ENCODE measurements around the gene SNX8.

DNA sequence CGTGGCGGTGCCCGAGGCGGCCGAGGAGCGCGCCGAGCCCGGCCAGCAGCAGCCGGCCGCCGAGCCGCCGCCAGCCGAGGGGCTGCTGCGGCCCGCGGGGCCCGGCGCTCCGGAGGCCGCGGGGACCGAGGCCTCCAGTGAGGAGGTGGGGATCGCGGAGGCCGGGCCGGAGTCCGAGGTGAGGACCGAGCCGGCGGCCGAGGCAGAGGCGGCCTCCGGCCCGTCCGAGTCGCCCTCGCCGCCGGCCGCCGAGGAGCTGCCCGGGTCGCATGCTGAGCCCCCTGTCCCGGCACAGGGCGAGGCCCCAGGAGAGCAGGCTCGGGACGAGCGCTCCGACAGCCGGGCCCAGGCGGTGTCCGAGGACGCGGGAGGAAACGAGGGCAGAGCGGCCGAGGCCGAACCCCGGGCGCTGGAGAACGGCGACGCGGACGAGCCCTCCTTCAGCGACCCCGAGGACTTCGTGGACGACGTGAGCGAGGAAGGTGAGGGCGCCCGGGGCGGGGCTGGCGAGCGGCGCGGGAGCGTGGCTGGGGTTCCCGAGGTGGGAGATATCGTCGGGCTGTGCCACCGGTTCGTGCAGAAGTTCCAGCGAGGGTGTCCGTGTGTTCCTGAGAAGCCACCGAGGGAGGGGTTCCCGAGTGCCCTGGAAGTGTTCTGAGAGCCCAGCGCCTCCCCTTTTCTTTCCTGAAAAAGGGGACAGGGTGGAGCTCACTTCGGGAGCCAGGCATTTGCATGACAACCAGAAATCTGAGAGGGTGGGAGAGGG lies 40.9 kb upstream of the SNX8 start:
- TF ChIP-seq SUZ12 (IDR thresholded peaks at IDR 0.05; ENCODE audit: extremely low read depth, insufficient read depth, insufficient read length) = no peak
- no peak for TF ChIP-seq YY1 (IDR thresholded peaks at IDR 0.05; ENCODE audit: insufficient read depth, insufficient read length)
- TF ChIP-seq ZNF274 (IDR thresholded peaks at IDR 0.05; ENCODE audit: low read depth, low read length) = no peak

All from NT2/D1 (cell line).